Liver (tissue), 9 donors: ENCODE results near the gene HES5. TPM values are rescaled to one million over a fixed set of nuclear protein-coding genes. Genes with fewer than 3 reads are reported as not detected.

Experiments used
- DNase-seq: peaks from one replicate; pipeline ENCODE4 v3.0.0-alpha.2; 2017; ENCODE audit warnings: low spot score
- H3K27ac ChIP-seq, 2 donors: one replicate each; pipeline ENCODE4 v1.7.0; 2013; ENCODE audit warnings: inconsistent platforms in 2 of 2, low read length in 2 of 2, control low read depth in 1 of 2, low read depth in 1 of 2, mild to moderate bottlenecking in 1 of 2
- H3K27me3 ChIP-seq, 4 donors: one replicate each; pipeline versions ENCODE4 v1.6.1 to v1.7.0; 2013; ENCODE audit warnings: low read length in 3 of 4, inconsistent platforms in 1 of 4, mild to moderate bottlenecking in 1 of 4, moderate library complexity in 1 of 4; ENCODE audit not compliant: control insufficient read depth in 4 of 4, insufficient read depth in 4 of 4
- H3K36me3 ChIP-seq, 4 donors: one replicate each; pipeline versions ENCODE4 v1.6.1 to v1.7.0; 2013; ENCODE audit warnings: low read length in 3 of 4, mild to moderate bottlenecking in 3 of 4, low read depth in 1 of 4, moderate library complexity in 1 of 4; ENCODE audit not compliant: control insufficient read depth in 4 of 4, insufficient read depth in 3 of 4
- H3K4me1 ChIP-seq, 4 donors: one replicate each; pipeline versions ENCODE4 v1.6.1 to v1.7.0; 2013; ENCODE audit warnings: low read length in 3 of 4, mild to moderate bottlenecking in 3 of 4, moderate library complexity in 1 of 4; ENCODE audit not compliant: control insufficient read depth in 4 of 4, insufficient read depth in 4 of 4
- H3K4me3 ChIP-seq, 3 donors: one replicate each; pipeline versions ENCODE4 v1.6.1 to v1.7.0; 2013; ENCODE audit warnings: low read length in 3 of 3, control low read depth in 1 of 3, low read depth in 1 of 3, mild to moderate bottlenecking in 1 of 3
- H3K9ac ChIP-seq, 2 donors: one replicate each; pipeline ENCODE4 v1.7.0; 2013; ENCODE audit warnings: low read length in 2 of 2, mild to moderate bottlenecking in 2 of 2, moderate library complexity in 2 of 2, control low read depth in 1 of 2, low read depth in 1 of 2
- H3K9me3 ChIP-seq, 4 donors: one replicate each; pipeline versions ENCODE4 v1.6.1 to v1.7.0; 2013; ENCODE audit warnings: low read length in 3 of 4; ENCODE audit not compliant: control insufficient read depth in 4 of 4
- ATF3 ChIP-seq: IDR thresholded peaks from 2 replicates; pipeline ENCODE4 v1.6.1; 2016; ENCODE audit warnings: antibody characterized with exemption
- CTCF ChIP-seq: fragments of 150-350 bp; IDR thresholded peaks from 2 replicates; pipeline ENCODE4 v1.5.1; 2017; ENCODE audit warnings: improper control_type of control experiment, low read depth, low read length; ENCODE audit not compliant: missing input control
- EGR1 ChIP-seq, 2 donors: IDR thresholded peaks; 2 replicates each; pipeline ENCODE4 v1.6.1; 2016 to 2018; ENCODE audit warnings: antibody characterized with exemption in 2 of 2, low read depth in 2 of 2
- FOXA1 ChIP-seq: IDR thresholded peaks from 2 replicates; pipeline ENCODE4 v1.6.1; 2016; ENCODE audit warnings: antibody characterized with exemption
- FOXA2 ChIP-seq: IDR thresholded peaks from 2 replicates; pipeline ENCODE4 v1.6.1; 2016; ENCODE audit warnings: antibody characterized with exemption
- GABPA ChIP-seq, 2 donors: IDR thresholded peaks in 1 of 2; conservative IDR thresholded peaks in 1 of 2; 2 replicates each; pipeline ENCODE4 v1.6.1; 2016; ENCODE audit warnings: antibody characterized with exemption in 2 of 2, mild to moderate bottlenecking in 1 of 2, moderate library complexity in 1 of 2
- HNF4A ChIP-seq, 2 donors: conservative IDR thresholded peaks; 2 replicates each; pipeline ENCODE4 v1.6.1; 2016; ENCODE audit warnings: antibody characterized with exemption in 2 of 2, mild to moderate bottlenecking in 2 of 2
- HNF4G ChIP-seq: IDR thresholded peaks from 2 replicates; pipeline ENCODE4 v1.6.1; 2016; ENCODE audit warnings: antibody characterized with exemption
- JUND ChIP-seq, 2 donors: IDR thresholded peaks; 2 replicates each; pipeline ENCODE4 v1.6.1; 2016; ENCODE audit warnings: antibody characterized with exemption in 2 of 2
- MAX ChIP-seq: IDR thresholded peaks from 2 replicates; pipeline ENCODE4 v1.6.1; 2016; ENCODE audit warnings: antibody characterized with exemption
- NR2F2 ChIP-seq: IDR thresholded peaks from 2 replicates; pipeline ENCODE4 v1.6.1; 2016; ENCODE audit warnings: antibody characterized with exemption
- RAD21 ChIP-seq, 2 donors: IDR thresholded peaks; 2 replicates each; pipeline ENCODE4 v1.6.1; 2016; ENCODE audit warnings: antibody characterized with exemption in 2 of 2, mild to moderate bottlenecking in 2 of 2
- RXRA ChIP-seq, 2 donors: IDR thresholded peaks; 2 replicates each; pipeline ENCODE4 v1.6.1; 2017 to 2018; ENCODE audit warnings: antibody characterized with exemption in 2 of 2, mild to moderate bottlenecking in 1 of 2
- SP1 ChIP-seq: IDR thresholded peaks from 2 replicates; pipeline ENCODE4 v1.6.1; 2018; ENCODE audit warnings: antibody characterized with exemption, mild to moderate bottlenecking
- TAF1 ChIP-seq: conservative IDR thresholded peaks from 2 replicates; pipeline ENCODE4 v1.6.1; 2016; ENCODE audit warnings: antibody characterized with exemption, mild to moderate bottlenecking
- YY1 ChIP-seq: IDR thresholded peaks from 2 replicates; pipeline ENCODE4 v1.6.1; 2016; ENCODE audit warnings: antibody characterized with exemption, mild to moderate bottlenecking
- ZBTB33 ChIP-seq: IDR thresholded peaks from 2 replicates; pipeline ENCODE4 v1.6.1; 2016; ENCODE audit warnings: antibody characterized with exemption
- WGBS: extraction: QIAGEN DNeasy Blood & Tissue Kit; methylation state at CpG from one replicate; pipeline ENCODE4 v1.1.7; 2013; 5-methylcytosine and 5-hydroxymethylcytosine counted together
- polyA plus RNA-seq, 2 donors: library from polyadenylated mRNA; stranded (reverse) in 1 of 2; unstranded in 1 of 2; fragments of 200-250 nt in 1 of 2; fragments of >200 nt in 1 of 2; fragmentation: Nextera tagmentation in 1 of 2; extraction: Ambion mirVana in 1 of 2; gene quantifications; one replicate each; pipeline versions ENCODE4 v1.2.1 to v1.2.3, GENCODE V29; 2013 to 2015
- total RNA-seq, 2 donors: library from RNA; depleted of rRNA; stranded (reverse); fragments of >200 nt; gene quantifications; one replicate each; pipeline ENCODE4 v1.2.3, GENCODE V29; 2014
- TF ChIP-seq, protein P1 (sequence below): IDR thresholded peaks from 2 replicates; pipeline ENCODE4 v1.6.1; 2016; ENCODE audit warnings: antibody characterized with exemption, mild to moderate bottlenecking
- donor health status: healthy.
- donor health status: healthy.
- donor health status: healthy.
- donor health status: healthy.
- donor health status: healthy.

Gene HES5
- total and polyA plus RNA-seq, 4 donors, result 0.08 to 0.93 TPM; not detected in 2

GRCh38 chr1:2486558-2486957, 43.5 kb downstream of the HES5 start:
- Histone ChIP-seq H3K27ac (no peak overlapping the region), H3K9ac (no peak overlapping the region), H3K4me1 (no peaks in the 10 kb centered on the region), H3K27me3 (no peaks in the 10 kb centered on the region), H3K36me3 (no peaks in the 10 kb centered on the region), H3K9me3 (peaks cover 0 to 9% (median 1%) of the 10 kb centered on the region in 4 donors), H3K4me3 (no peak overlapping the region)
- WGBS, result 90% methylated on average over 9 of the region's 9 CpGs
- TF ChIP-seq RAD21 (IDR thresholded peaks at IDR 0.05) (no peak), JUND (IDR thresholded peaks at IDR 0.05) (no peak), SP1 (no peak), GABPA (IDR thresholded peaks at IDR 0.05 in 1 of 2, conservative IDR thresholded peaks at IDR 0.05 in 1 of 2) (no peak), MAX (no peak), CTCF (no peak)
- TF ChIP-seq, protein P1, sequence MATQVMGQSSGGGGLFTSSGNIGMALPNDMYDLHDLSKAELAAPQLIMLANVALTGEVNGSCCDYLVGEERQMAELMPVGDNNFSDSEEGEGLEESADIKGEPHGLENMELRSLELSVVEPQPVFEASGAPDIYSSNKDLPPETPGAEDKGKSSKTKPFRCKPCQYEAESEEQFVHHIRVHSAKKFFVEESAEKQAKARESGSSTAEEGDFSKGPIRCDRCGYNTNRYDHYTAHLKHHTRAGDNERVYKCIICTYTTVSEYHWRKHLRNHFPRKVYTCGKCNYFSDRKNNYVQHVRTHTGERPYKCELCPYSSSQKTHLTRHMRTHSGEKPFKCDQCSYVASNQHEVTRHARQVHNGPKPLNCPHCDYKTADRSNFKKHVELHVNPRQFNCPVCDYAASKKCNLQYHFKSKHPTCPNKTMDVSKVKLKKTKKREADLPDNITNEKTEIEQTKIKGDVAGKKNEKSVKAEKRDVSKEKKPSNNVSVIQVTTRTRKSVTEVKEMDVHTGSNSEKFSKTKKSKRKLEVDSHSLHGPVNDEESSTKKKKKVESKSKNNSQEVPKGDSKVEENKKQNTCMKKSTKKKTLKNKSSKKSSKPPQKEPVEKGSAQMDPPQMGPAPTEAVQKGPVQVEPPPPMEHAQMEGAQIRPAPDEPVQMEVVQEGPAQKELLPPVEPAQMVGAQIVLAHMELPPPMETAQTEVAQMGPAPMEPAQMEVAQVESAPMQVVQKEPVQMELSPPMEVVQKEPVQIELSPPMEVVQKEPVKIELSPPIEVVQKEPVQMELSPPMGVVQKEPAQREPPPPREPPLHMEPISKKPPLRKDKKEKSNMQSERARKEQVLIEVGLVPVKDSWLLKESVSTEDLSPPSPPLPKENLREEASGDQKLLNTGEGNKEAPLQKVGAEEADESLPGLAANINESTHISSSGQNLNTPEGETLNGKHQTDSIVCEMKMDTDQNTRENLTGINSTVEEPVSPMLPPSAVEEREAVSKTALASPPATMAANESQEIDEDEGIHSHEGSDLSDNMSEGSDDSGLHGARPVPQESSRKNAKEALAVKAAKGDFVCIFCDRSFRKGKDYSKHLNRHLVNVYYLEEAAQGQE, result no peak
- DNase-seq, result no peak

DNA sequence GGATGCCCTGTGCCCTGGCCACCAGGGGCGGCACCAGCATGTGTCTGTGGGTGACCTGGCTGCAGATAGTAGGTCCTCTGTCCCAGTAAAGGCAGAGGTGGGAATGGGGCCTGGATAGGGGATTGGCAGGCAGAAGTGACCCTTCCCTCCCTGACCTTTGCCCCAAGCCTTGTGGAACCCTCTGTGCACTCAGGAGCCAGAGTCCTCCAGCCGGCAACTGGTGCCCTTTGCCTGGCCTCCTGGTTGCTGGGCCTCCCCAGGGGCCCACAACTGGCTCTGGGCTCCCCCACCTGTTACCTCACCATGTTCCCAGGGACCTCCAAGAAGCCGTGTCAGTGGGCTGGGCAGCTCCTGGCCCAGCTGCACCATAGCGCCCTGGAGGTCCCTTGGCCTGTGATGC, 44.0 kb downstream of the HES5 start:
- H3K4me1 ChIP-seq, result no peaks in the 10 kb centered on the region
- no peak overlapping the region for H3K9ac ChIP-seq
- 87% methylated on average over 4 of the region's 4 CpGs for WGBS
- no peaks in the 10 kb centered on the region for H3K36me3 ChIP-seq
- peaks cover 0 to 9% (median 1%) of the 10 kb centered on the region in 4 donors for H3K9me3 ChIP-seq
- no peak for TF ChIP-seq GABPA (IDR thresholded peaks at IDR 0.05 in 1 of 2, conservative IDR thresholded peaks at IDR 0.05 in 1 of 2)
- no peak for TF ChIP-seq FOXA1
- no peak for TF ChIP-seq SP1
- TF ChIP-seq HNF4G, result no peak
- no peak for TF ChIP-seq ATF3
- no peak for TF ChIP-seq HNF4A (conservative IDR thresholded peaks at IDR 0.05)
- TF ChIP-seq JUND (IDR thresholded peaks at IDR 0.05), result no peak
- no peak for TF ChIP-seq MAX
- no peak for TF ChIP-seq ZBTB33
- no peak for TF ChIP-seq NR2F2
- TF ChIP-seq TAF1, result no peak
- TF ChIP-seq, protein P1, result no peak
- TF ChIP-seq CTCF, result no peak
- TF ChIP-seq EGR1 (IDR thresholded peaks at IDR 0.05; ENCODE audit: low read depth in 2 of 2), result no peak
- TF ChIP-seq YY1, result no peak
- TF ChIP-seq RXRA (IDR thresholded peaks at IDR 0.05), result no peak
- no peak for TF ChIP-seq RAD21 (IDR thresholded peaks at IDR 0.05)
- TF ChIP-seq FOXA2, result no peak
- H3K27ac ChIP-seq, result no peak overlapping the region
- no peaks in the 10 kb centered on the region for H3K27me3 ChIP-seq
- DNase-seq, result no peak
- no peak overlapping the region for H3K4me3 ChIP-seq
